H1 (cell line): ENCODE measurements around the gene ZNF776. TPM values are rescaled to one million over a fixed set of nuclear protein-coding genes. Genes with fewer than 3 reads are reported as not detected.

Source experiments
- CTCF ChIA-PET: fragments of 300-600 bp; sonication (Branson Sonifier 250); formaldehyde crosslinking; loops from one replicate; lab custom pipeline; 2021; ENCODE audit not compliant: partially characterized antibody; lab: Charles Lee
- POLR2A ChIA-PET: fragments of 300-600 bp; sonication (Branson Sonifier 250); formaldehyde crosslinking; loops from one replicate; lab custom pipeline; 2021; ENCODE audit warnings: inconsistent platforms; ENCODE audit not compliant: partially characterized antibody; lab: Charles Lee
- DNase-seq, 2 experiments: peaks; one replicate each; pipeline versions ENCODE4 v3.0.0 to v3.0.0-alpha.2; 2010 to 2022; ENCODE audit warnings: low spot score in 2 of 2, low read depth in 1 of 2, mixed read lengths in 1 of 2
- FAIRE-seq: peaks from 2 replicates; lab custom pipeline; 2011; peaks lifted over from hg19 to GRCh38; lab: Jason Lieb, UNC
- H2AFZ ChIP-seq: 2 replicates; pipeline ENCODE4 v1.8.1; 2012; ENCODE audit warnings: low read length, inconsistent platforms
- H2AK5ac ChIP-seq: 2 replicates; pipeline ENCODE4 v1.6.1; 2013; ENCODE audit warnings: low read depth, low read length
- H2BK120ac ChIP-seq: replicated peaks from 2 replicates; pipeline ENCODE3; 2013; ENCODE audit warnings: low read depth, low read length, inconsistent platforms
- H2BK12ac ChIP-seq: 2 replicates; pipeline ENCODE4 v1.6.1; 2013; ENCODE audit warnings: low read depth, low read length
- H2BK15ac ChIP-seq: 2 replicates; pipeline ENCODE4 v1.6.1; 2013; ENCODE audit warnings: low read length
- H2BK20ac ChIP-seq: 2 replicates; pipeline ENCODE4 v1.6.1; 2013; ENCODE audit warnings: low read length
- H2BK5ac ChIP-seq: 2 replicates; pipeline ENCODE4 v1.6.1; 2013; ENCODE audit warnings: low read depth, low read length
- H3K14ac ChIP-seq: 2 replicates; pipeline ENCODE4 v1.6.1; 2013; ENCODE audit warnings: inconsistent platforms; ENCODE audit not compliant: insufficient read length
- H3K18ac ChIP-seq: 2 replicates; pipeline ENCODE4 v1.6.1; 2013; ENCODE audit warnings: low read length; ENCODE audit errors: extremely low read depth
- H3K23ac ChIP-seq: 2 replicates; pipeline ENCODE4 v1.6.1; 2013; ENCODE audit warnings: inconsistent platforms; ENCODE audit not compliant: insufficient read length
- H3K23me2 ChIP-seq: 2 replicates; pipeline ENCODE4 v1.6.1; 2013; ENCODE audit warnings: low read depth, low read length
- H3K27ac ChIP-seq: 2 replicates; pipeline ENCODE4 v1.6.1; 2011; ENCODE audit warnings: low read depth, low read length, inconsistent platforms
- H3K27me3 ChIP-seq, 4 experiments: replicated peaks in 1 of 4; 1 replicate in 1 of 4; 2 replicates in 3 of 4; pipeline versions ENCODE4 v1.6.1 to v1.8.1; 2011 to 2013; ENCODE audit warnings: low read length in 3 of 4, mild to moderate bottlenecking in 3 of 4, inconsistent platforms in 2 of 4, mixed read lengths in 2 of 4, moderate library complexity in 1 of 4; ENCODE audit not compliant: control insufficient read depth in 3 of 4, insufficient read depth in 3 of 4; ENCODE audit errors: extremely low read depth in 1 of 4
- H3K36me3 ChIP-seq, 4 experiments: 2 replicates each; pipeline versions ENCODE4 v1.6.1 to v1.8.1; 2011 to 2013; ENCODE audit warnings: mild to moderate bottlenecking in 4 of 4, low read length in 3 of 4, moderate library complexity in 2 of 4, control low read depth in 1 of 4, inconsistent platforms in 1 of 4; ENCODE audit not compliant: insufficient read depth in 4 of 4, control insufficient read depth in 2 of 4
- H3K4ac ChIP-seq: replicated peaks from 2 replicates; pipeline ENCODE3; 2013; ENCODE audit warnings: low read length, low read depth, mixed read lengths, inconsistent platforms; ENCODE audit not compliant: insufficient read length
- H3K4me1 ChIP-seq, 4 experiments: replicated peaks in 1 of 4; 1 replicate in 1 of 4; 2 replicates in 3 of 4; pipeline versions ENCODE4 v1.6.1 to v1.8.1; 2011 to 2013; ENCODE audit warnings: low read length in 3 of 4, inconsistent platforms in 2 of 4, mixed read lengths in 1 of 4; ENCODE audit not compliant: insufficient read depth in 4 of 4, control insufficient read depth in 3 of 4
- H3K4me2 ChIP-seq, 2 experiments: 2 replicates each; pipeline versions ENCODE4 v1.6.1 to v1.8.1; 2011 to 2013; ENCODE audit warnings: low read depth in 2 of 2, low read length in 2 of 2, control low read depth in 1 of 2, inconsistent platforms in 1 of 2, mild to moderate bottlenecking in 1 of 2; ENCODE audit not compliant: insufficient read depth in 1 of 2
- H3K4me3 ChIP-seq, 4 experiments: fragments of 200-600, 300-600 bp in 1 of 4; sonication (generic), shearing (Covaris generic), sonication (Bioruptor Twin) in 1 of 4; 2 replicates each; pipeline versions ENCODE4 v1.5.1 to v1.8.1; 2011 to 2016; ENCODE audit warnings: low read length in 4 of 4, low read depth in 3 of 4, control low read depth in 2 of 4, inconsistent platforms in 2 of 4, mild to moderate bottlenecking in 2 of 4, mixed read lengths in 1 of 4, moderate library complexity in 1 of 4; ENCODE audit not compliant: insufficient read depth in 2 of 4; ENCODE audit errors: extremely low read depth in 1 of 4
- H3K56ac ChIP-seq: replicated peaks from 2 replicates; pipeline ENCODE3; 2013; ENCODE audit warnings: low read depth, mild to moderate bottlenecking, mixed read lengths, low read length, inconsistent platforms; ENCODE audit not compliant: insufficient read length
- H3K79me1 ChIP-seq: 2 replicates; pipeline ENCODE4 v1.6.1; 2013; ENCODE audit warnings: low read depth, low read length, control low read depth
- H3K79me2 ChIP-seq, 2 experiments: 2 replicates each; pipeline versions ENCODE4 v1.6.1 to v1.8.1; 2012 to 2013; ENCODE audit warnings: low read length in 2 of 2, mild to moderate bottlenecking in 2 of 2, inconsistent platforms in 1 of 2; ENCODE audit not compliant: insufficient read depth in 2 of 2, control insufficient read depth in 1 of 2
- H3K9ac ChIP-seq, 4 experiments: replicated peaks in 1 of 4; 1 replicate in 1 of 4; 2 replicates in 3 of 4; pipeline versions ENCODE4 v1.6.1 to v1.8.1; 2011 to 2013; ENCODE audit warnings: low read depth in 3 of 4, low read length in 3 of 4, control low read depth in 2 of 4, mild to moderate bottlenecking in 2 of 4, moderate library complexity in 2 of 4, inconsistent platforms in 1 of 4; ENCODE audit errors: extremely low read depth in 1 of 4
- H3K9me3 ChIP-seq, 2 experiments: 2 replicates each; pipeline versions ENCODE4 v1.6.1 to v1.8.1; 2012 to 2013; ENCODE audit warnings: mild to moderate bottlenecking in 2 of 2, moderate library complexity in 2 of 2, control low read depth in 1 of 2, inconsistent platforms in 1 of 2, low read depth in 1 of 2, low read length in 1 of 2, mixed read lengths in 1 of 2; ENCODE audit not compliant: insufficient read depth in 2 of 2
- H4K20me1 ChIP-seq, 2 experiments: replicated peaks in 1 of 2; 2 replicates each; pipeline versions ENCODE3 to v1.8.1; 2011 to 2013; ENCODE audit warnings: inconsistent platforms in 2 of 2, low read length in 2 of 2, mild to moderate bottlenecking in 1 of 2; ENCODE audit not compliant: insufficient read depth in 2 of 2, control insufficient read depth in 1 of 2
- H4K5ac ChIP-seq: 2 replicates; pipeline ENCODE4 v1.6.1; 2013; ENCODE audit warnings: low read length, low read depth, mixed read lengths, inconsistent platforms; ENCODE audit not compliant: insufficient read length
- H4K8ac ChIP-seq: 2 replicates; pipeline ENCODE4 v1.8.0; 2013; ENCODE audit warnings: mild to moderate bottlenecking, moderate library complexity, low read length, inconsistent platforms; ENCODE audit not compliant: insufficient read depth; ENCODE audit errors: extremely low read depth
- H4K91ac ChIP-seq: replicated peaks from 2 replicates; pipeline ENCODE3; 2013; ENCODE audit warnings: low read length, mixed read lengths, inconsistent platforms; ENCODE audit not compliant: insufficient read length
- BACH1 ChIP-seq: IDR thresholded peaks from 2 replicates; pipeline ENCODE4 v1.6.1; 2012; ENCODE audit warnings: low read length, improper control_type of control experiment
- CTBP2 ChIP-seq: IDR thresholded peaks from 2 replicates; pipeline ENCODE4 v1.7.0; 2011; ENCODE audit warnings: borderline replicate concordance, mild to moderate bottlenecking, moderate library complexity, mixed read lengths, low read length; ENCODE audit not compliant: insufficient read depth, insufficient read length
- CTCF ChIP-seq, 3 experiments: IDR thresholded peaks; 1 replicate in 2 of 3; 2 replicates in 1 of 3; pipeline versions ENCODE4 v1.5.1 to v1.6.1; 2011; ENCODE audit warnings: low read length in 3 of 3, mild to moderate bottlenecking in 3 of 3, inconsistent platforms in 2 of 3, low read depth in 1 of 3, moderate library complexity in 1 of 3; ENCODE audit not compliant: insufficient read depth in 1 of 3; ENCODE audit errors: control extremely low read depth in 1 of 3
- EP300 ChIP-seq, 2 experiments: IDR thresholded peaks; 1 replicate in 1 of 2; 2 replicates in 1 of 2; pipeline ENCODE4 v1.6.1; 2011 to 2012; ENCODE audit warnings: low read depth in 2 of 2, low read length in 2 of 2, mild to moderate bottlenecking in 2 of 2, borderline replicate concordance in 1 of 2, inconsistent platforms in 1 of 2, moderate library complexity in 1 of 2
- JUN ChIP-seq: IDR thresholded peaks from 2 replicates; pipeline ENCODE4 v1.6.1; 2011; ENCODE audit warnings: low read depth, mild to moderate bottlenecking, improper control_type of control experiment, low read length
- POU5F1 ChIP-seq: IDR thresholded peaks from 2 replicates; pipeline ENCODE4 v1.6.1; 2011; ENCODE audit warnings: low read depth, mild to moderate bottlenecking, low read length, moderate library complexity
- SIRT6 ChIP-seq: IDR thresholded peaks from one replicate; pipeline ENCODE4 v1.7.1; 2012; ENCODE audit warnings: low read length, inconsistent platforms
- SP1 ChIP-seq: IDR thresholded peaks from 2 replicates; pipeline ENCODE4 v1.6.1; 2011; ENCODE audit warnings: low read depth, low read length
- TBP ChIP-seq: IDR thresholded peaks from 2 replicates; pipeline ENCODE4 v1.6.1; 2011; ENCODE audit warnings: low read depth, low read length, improper control_type of control experiment
- USF2 ChIP-seq: IDR thresholded peaks from 2 replicates; pipeline ENCODE4 v1.6.1; 2011; ENCODE audit warnings: low read length, improper control_type of control experiment
- WGBS, 2 experiments: shearing (Covaris generic) in 1 of 2; methylation state at CpG; one replicate each; pipeline versions ENCODE4 v1.1.6 to v1.1.7; 2013 to 2015; ENCODE audit warnings: low lambda C conversion rate in 2 of 2, mixed read lengths in 2 of 2, inconsistent platforms in 1 of 2, low coverage in 1 of 2, missing lambda C conversion rate in 1 of 2; ENCODE audit not compliant: insufficient replicate concordance in 2 of 2, insufficient coverage in 1 of 2, insufficient read length in 1 of 2; ENCODE audit errors: extremely low coverage in 1 of 2, missing lambda C conversion rate in 1 of 2; 5-methylcytosine and 5-hydroxymethylcytosine counted together
- polyA plus RNA-seq, 7 experiments: library from polyadenylated mRNA; depleted of rRNA in 3 of 7; stranded (reverse) in 5 of 7; unstranded in 2 of 7; fragments of >200 nt in 5 of 7; fragments of 200-250 nt in 2 of 7; gene quantifications; 1 replicate in 5 of 7; 2 replicates in 1 of 7; 4 replicates in 1 of 7; pipeline versions ENCODE4 v1.2.1 to v1.2.3, GENCODE V29; 2011 to 2013; ENCODE audit warnings: missing spikeins in 2 of 7, mixed read lengths in 2 of 7
- total RNA-seq: library from RNA; stranded (reverse); fragmentation: NEBNext Ultra II Directional; extraction: Animal tissue kit (Norgen Biotek cat#: 25700); gene quantifications from 2 replicates; pipeline ENCODE4 v1.2.1, GENCODE V29; 2021

The ZNF776 gene
- total and polyA plus RNA-seq, 2 of the 8 experiments (the other 6 are each of a cell fraction or from before 2014, with no cell fraction given), result 7.8 to 20.5 TPM

GRCh38 chr19:57748029-57748428 lies 1.4 kb downstream of the ZNF776 start:
- H3K4me1 ChIP-seq, result peaks cover 0 to 10% (median 5%) of the 10 kb centered on the region in 4 experiments; a peak in 5 of 7 replicates
- FAIRE-seq (no peak), DNase-seq (no peak)
- no peak overlapping the region for H3K4ac ChIP-seq
- H2BK120ac ChIP-seq, result no peak overlapping the region
- no peak overlapping the region for H3K27ac ChIP-seq
- peak overlapping the region; percentile 74 to 98 for H3K4me2 ChIP-seq
- peak overlapping the region in 3 of 4 experiments; percentile 94 to 99 (median 99); a peak in 4 of 8 replicates for H3K4me3 ChIP-seq
- H3K23me2 ChIP-seq, result peaks cover 6% of the 10 kb centered on the region; the same call in 1 of the 2 replicates
- H2BK12ac ChIP-seq, result no peak overlapping the region
- no peak overlapping the region for H2AFZ ChIP-seq
- H2BK5ac ChIP-seq, result no peak overlapping the region
- H4K5ac ChIP-seq, result no peak overlapping the region
- CTCF ChIA-PET, result interaction anchor here (0.9 to 2.4 kb wide), 2 partner anchors 12 to 82 kb away, joined by 3 to 6 read pairs; partner anchors contain the start of gene ZNF587B
- no peak overlapping the region for H4K8ac ChIP-seq
- WGBS, 2 experiments, result 90% methylated on average over 3 of the region's 3 CpGs; no CpG with 5 or more reads in 1 of the 2 experiments
- no peaks in the 10 kb centered on the region for H3K9me3 ChIP-seq
- no peaks in the 10 kb centered on the region for H3K27me3 ChIP-seq
- no peak overlapping the region for H3K56ac ChIP-seq
- H3K79me2 ChIP-seq, result peaks cover 6 to 36% of the 10 kb centered on the region in 2 experiments
- no peak overlapping the region for H4K91ac ChIP-seq
- H3K14ac ChIP-seq, result no peak overlapping the region
- no peak overlapping the region for H2BK20ac ChIP-seq
- POLR2A ChIA-PET, result interaction anchor here (1.0 to 2.2 kb wide), 4 partner anchors 10 to 114 kb away, joined by 3 to 12 read pairs (median 7); no protein-coding TSS in a partner anchor
- H3K18ac ChIP-seq, result no peak overlapping the region
- H3K36me3 ChIP-seq, result peaks cover 18 to 36% (median 25%) of the 10 kb centered on the region in 4 experiments
- H3K23ac ChIP-seq, result no peak overlapping the region
- TF ChIP-seq SP1 (no peak), EP300 (IDR thresholded peaks at IDR 0.05; ENCODE audit: borderline replicate concordance in 1 of 2, low read depth in 2 of 2, low read length in 2 of 2) (no peak), SIRT6 (no peak), TBP (no peak), USF2 (no peak), CTCF (IDR thresholded peaks at IDR 0.05; ENCODE audit: control extremely low read depth in 1 of 3, insufficient read depth in 1 of 3, low read depth in 1 of 3, low read length in 3 of 3) (no peak), CTBP2 (no peak), POU5F1 (no peak), JUN (no peak), BACH1 (no peak)
- H3K9ac ChIP-seq, result peak overlapping the region in 3 of 4 experiments; percentile 4 to 63 (median 53); a peak in 2 of 7 replicates
- no peak overlapping the region for H2AK5ac ChIP-seq
- peaks cover 0 to 13% of the 10 kb centered on the region in 2 experiments for H4K20me1 ChIP-seq
- H2BK15ac ChIP-seq, result no peak overlapping the region
- H3K79me1 ChIP-seq, result peaks cover 22% of the 10 kb centered on the region
